HEK293 (cell line): ENCODE measurements around the gene SELENOP.

Source experiments
- CTCF ChIA-PET: fragments of 350-600 bp; formaldehyde crosslinking; extraction: SDS; loops from one replicate; lab custom pipeline; 2021; ENCODE audit warnings: antibody characterized with exemption; lab: Yijun Ruan, JAX
- POLR2A ChIA-PET: fragments of 300-600 bp; formaldehyde crosslinking; extraction: SDS; loops from one replicate; lab custom pipeline; 2020; ENCODE audit warnings: antibody characterized with exemption, inconsistent platforms; lab: Yijun Ruan, JAX
- H3K27ac ChIP-seq: fragments of 200-500 bp; sonication (Bioruptor generic); 2 replicates; pipeline ENCODE4 v1.5.1; 2014; ENCODE audit warnings: low read depth, low read length, control low read depth, inconsistent platforms; ENCODE audit errors: extremely low read depth
- H3K36me3 ChIP-seq, 2 experiments: fragments of 200-500 bp in 1 of 2; sonication (Bioruptor generic) in 1 of 2; 1 replicate in 1 of 2; 2 replicates in 1 of 2; pipeline ENCODE4 v1.5.1; 2014 to 2017; ENCODE audit warnings: inconsistent platforms in 2 of 2, low read length in 2 of 2; ENCODE audit not compliant: control insufficient read depth in 2 of 2, insufficient read depth in 1 of 2
- H3K4me1 ChIP-seq: fragments of 200-500 bp; sonication (Bioruptor generic); 2 replicates; pipeline ENCODE4 v1.5.1; 2014; ENCODE audit warnings: mild to moderate bottlenecking, low read length, inconsistent platforms; ENCODE audit not compliant: control insufficient read depth, insufficient read depth
- H3K4me3 ChIP-seq: 2 replicates; pipeline ENCODE4 v1.5.1; 2011; ENCODE audit warnings: low read depth, mild to moderate bottlenecking, control low read depth, low read length, moderate library complexity
- H3K9me3 ChIP-seq: fragments of 200-500 bp; sonication (Bioruptor generic); 2 replicates; pipeline ENCODE4 v1.5.1; 2014; ENCODE audit warnings: low read depth, low read length, inconsistent platforms; ENCODE audit not compliant: control insufficient read depth, insufficient read depth
- EGR2 ChIP-seq: fragments of 450-650 bp; formaldehyde crosslinking; IDR thresholded peaks from 2 replicates; pipeline ENCODE4 v1.5.1; 2016; ENCODE audit warnings: low read depth, missing biosample characterization, missing genetic modification characterization
- SALL2 ChIP-seq: fragments of 450-650 bp; formaldehyde crosslinking; IDR thresholded peaks from 2 replicates; pipeline ENCODE4 v1.5.0; 2017; ENCODE audit warnings: missing biosample characterization, mild to moderate bottlenecking, missing genetic modification characterization, borderline replicate concordance
- ZNF146 ChIP-seq: fragments of 450-650 bp; formaldehyde crosslinking; IDR thresholded peaks from 2 replicates; pipeline ENCODE4 v1.5.1; 2016; ENCODE audit warnings: missing biosample characterization, missing genetic modification characterization
- ZNF2 ChIP-seq: fragments of 450-650 bp; formaldehyde crosslinking; IDR thresholded peaks from 2 replicates; pipeline ENCODE4 v1.5.1; 2016; ENCODE audit warnings: missing biosample characterization, missing genetic modification characterization
- ZNF350 ChIP-seq: fragments of 450-650 bp; formaldehyde crosslinking; IDR thresholded peaks from 2 replicates; pipeline ENCODE4 v1.5.0; 2017; ENCODE audit warnings: missing biosample characterization, mild to moderate bottlenecking, missing genetic modification characterization
- ZNF433 ChIP-seq: fragments of 450-650 bp; formaldehyde crosslinking; IDR thresholded peaks from 2 replicates; pipeline ENCODE4 v1.5.1; 2016; ENCODE audit warnings: missing biosample characterization, missing genetic modification characterization, low read depth
- ZNF521 ChIP-seq: fragments of 450-650 bp; formaldehyde crosslinking; IDR thresholded peaks from 2 replicates; pipeline ENCODE4 v1.5.1; 2017; ENCODE audit warnings: missing biosample characterization, mild to moderate bottlenecking, missing genetic modification characterization
- ZNF677 ChIP-seq: fragments of 450-650 bp; IDR thresholded peaks from 2 replicates; pipeline ENCODE4 v1.5.0; 2018; ENCODE audit warnings: missing biosample characterization, mild to moderate bottlenecking, missing genetic modification characterization, moderate library complexity
- ZXDB ChIP-seq: fragments of 450-650 bp; formaldehyde crosslinking; IDR thresholded peaks from 2 replicates; pipeline ENCODE4 v1.5.1; 2016; ENCODE audit warnings: missing biosample characterization, missing genetic modification characterization
- TF ChIP-seq, protein P1 (sequence below): fragments of 450-650 bp; formaldehyde crosslinking; IDR thresholded peaks from 2 replicates; pipeline ENCODE4 v1.5.1; 2016; ENCODE audit warnings: missing biosample characterization, missing genetic modification characterization
- TF ChIP-seq, protein P2 (sequence below): fragments of 450-650 bp; formaldehyde crosslinking; IDR thresholded peaks from 2 replicates; pipeline ENCODE4 v1.5.1; 2017; ENCODE audit warnings: missing biosample characterization, missing genetic modification characterization
- TF ChIP-seq, protein P3 (sequence below): fragments of 450-650 bp; formaldehyde crosslinking; IDR thresholded peaks from 2 replicates; pipeline ENCODE4 v1.5.1; 2016; ENCODE audit warnings: missing biosample characterization, missing genetic modification characterization, borderline replicate concordance
- TF ChIP-seq, protein P4 (sequence below): fragments of 450-650 bp; formaldehyde crosslinking; IDR thresholded peaks from 2 replicates; pipeline ENCODE4 v1.5.1; 2017; ENCODE audit warnings: missing biosample characterization, missing genetic modification characterization
- TF ChIP-seq, protein P5 (sequence below): fragments of 450-650 bp; formaldehyde crosslinking; IDR thresholded peaks from 2 replicates; pipeline ENCODE4 v1.5.1; 2016; ENCODE audit warnings: missing biosample characterization, missing genetic modification characterization

Gene SELENOP

DNA sequence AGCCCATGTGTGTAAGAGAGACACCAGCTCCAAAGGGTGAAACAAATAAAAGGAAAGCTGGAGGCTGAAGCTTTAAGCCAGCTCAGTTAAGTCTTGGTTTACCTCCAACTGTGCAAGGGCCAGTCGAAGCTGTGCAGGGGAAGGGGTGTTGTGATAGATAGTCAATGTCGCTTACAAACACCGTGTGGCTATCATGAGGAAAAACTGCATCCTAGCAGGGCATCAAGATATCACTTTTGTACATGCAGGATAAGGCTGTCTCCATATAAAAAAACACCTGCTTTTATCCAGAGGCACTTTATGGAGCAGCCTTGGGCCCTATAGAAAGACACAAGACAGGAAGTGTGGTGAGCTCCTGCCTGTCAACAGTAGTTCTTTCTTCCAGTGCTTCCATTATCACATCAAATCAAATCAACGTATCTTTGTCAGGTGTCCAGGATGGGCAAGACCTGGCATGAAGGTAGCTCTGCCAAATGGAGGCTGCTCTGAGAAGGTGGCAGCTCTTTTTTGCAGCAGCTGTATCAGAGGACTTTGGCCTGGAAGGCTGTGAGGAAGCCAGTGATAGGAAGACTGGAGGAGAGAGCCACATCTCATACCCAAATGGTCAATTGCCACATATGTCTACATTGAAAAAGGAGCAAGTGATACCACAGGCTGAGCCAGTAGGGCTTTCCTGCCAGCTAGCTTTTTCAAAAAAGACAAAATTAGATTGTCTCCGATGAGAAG, 29.3 kb upstream of the SELENOP start:
- POLR2A ChIA-PET: no interaction called here
- Histone ChIP-seq H3K4me1 (0 out of 2 replicates have a peak, but pooled peaks cover 2% of the 10 kb centered on the region), H3K4me3 (no peak overlapping the region), H3K27ac (no peak overlapping the region), H3K9me3 (no peaks in the 10 kb centered on the region), H3K36me3 (no peaks in the 10 kb centered on the region)
- TF ChIP-seq ZNF146 (tag by site-specific recombination) (no peak), ZNF677 (tag by site-specific recombination) (no peak), ZNF350 (tag by site-specific recombination) (no peak), ZNF433 (tag by site-specific recombination) (no peak), SALL2 (tag by site-specific recombination) (no peak), ZXDB (no peak), ZNF2 (tag by site-specific recombination) (no peak)
- TF ChIP-seq, protein P1, sequence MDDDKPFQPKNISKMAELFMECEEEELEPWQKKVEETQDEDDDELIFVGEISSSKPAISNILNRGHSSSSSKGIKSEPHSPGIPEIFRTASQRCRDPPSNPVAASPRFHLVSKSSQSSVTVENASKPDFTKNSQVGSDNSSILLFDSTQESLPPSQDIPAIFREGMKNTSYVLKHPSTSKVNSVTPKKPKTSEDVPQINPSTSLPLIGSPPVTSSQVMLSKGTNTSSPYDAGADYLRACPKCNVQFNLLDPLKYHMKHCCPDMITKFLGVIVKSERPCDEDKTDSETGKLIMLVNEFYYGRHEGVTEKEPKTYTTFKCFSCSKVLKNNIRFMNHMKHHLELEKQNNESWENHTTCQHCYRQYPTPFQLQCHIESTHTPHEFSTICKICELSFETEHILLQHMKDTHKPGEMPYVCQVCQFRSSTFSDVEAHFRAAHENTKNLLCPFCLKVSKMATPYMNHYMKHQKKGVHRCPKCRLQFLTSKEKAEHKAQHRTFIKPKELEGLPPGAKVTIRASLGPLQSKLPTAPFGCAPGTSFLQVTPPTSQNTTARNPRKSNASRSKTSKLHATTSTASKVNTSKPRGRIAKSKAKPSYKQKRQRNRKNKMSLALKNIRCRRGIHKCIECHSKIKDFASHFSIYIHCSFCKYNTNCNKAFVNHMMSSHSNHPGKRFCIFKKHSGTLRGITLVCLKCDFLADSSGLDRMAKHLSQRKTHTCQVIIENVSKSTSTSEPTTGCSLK: no peak
- TF ChIP-seq, protein P2, sequence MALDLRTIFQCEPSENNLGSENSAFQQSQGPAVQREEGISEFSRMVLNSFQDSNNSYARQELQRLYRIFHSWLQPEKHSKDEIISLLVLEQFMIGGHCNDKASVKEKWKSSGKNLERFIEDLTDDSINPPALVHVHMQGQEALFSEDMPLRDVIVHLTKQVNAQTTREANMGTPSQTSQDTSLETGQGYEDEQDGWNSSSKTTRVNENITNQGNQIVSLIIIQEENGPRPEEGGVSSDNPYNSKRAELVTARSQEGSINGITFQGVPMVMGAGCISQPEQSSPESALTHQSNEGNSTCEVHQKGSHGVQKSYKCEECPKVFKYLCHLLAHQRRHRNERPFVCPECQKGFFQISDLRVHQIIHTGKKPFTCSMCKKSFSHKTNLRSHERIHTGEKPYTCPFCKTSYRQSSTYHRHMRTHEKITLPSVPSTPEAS (tag by site-specific recombination): no peak
- TF ChIP-seq, protein P3, sequence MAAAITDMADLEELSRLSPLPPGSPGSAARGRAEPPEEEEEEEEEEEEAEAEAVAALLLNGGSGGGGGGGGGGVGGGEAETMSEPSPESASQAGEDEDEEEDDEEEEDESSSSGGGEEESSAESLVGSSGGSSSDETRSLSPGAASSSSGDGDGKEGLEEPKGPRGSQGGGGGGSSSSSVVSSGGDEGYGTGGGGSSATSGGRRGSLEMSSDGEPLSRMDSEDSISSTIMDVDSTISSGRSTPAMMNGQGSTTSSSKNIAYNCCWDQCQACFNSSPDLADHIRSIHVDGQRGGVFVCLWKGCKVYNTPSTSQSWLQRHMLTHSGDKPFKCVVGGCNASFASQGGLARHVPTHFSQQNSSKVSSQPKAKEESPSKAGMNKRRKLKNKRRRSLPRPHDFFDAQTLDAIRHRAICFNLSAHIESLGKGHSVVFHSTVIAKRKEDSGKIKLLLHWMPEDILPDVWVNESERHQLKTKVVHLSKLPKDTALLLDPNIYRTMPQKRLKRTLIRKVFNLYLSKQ (tag by site-specific recombination): no peak
- TF ChIP-seq, protein P4, sequence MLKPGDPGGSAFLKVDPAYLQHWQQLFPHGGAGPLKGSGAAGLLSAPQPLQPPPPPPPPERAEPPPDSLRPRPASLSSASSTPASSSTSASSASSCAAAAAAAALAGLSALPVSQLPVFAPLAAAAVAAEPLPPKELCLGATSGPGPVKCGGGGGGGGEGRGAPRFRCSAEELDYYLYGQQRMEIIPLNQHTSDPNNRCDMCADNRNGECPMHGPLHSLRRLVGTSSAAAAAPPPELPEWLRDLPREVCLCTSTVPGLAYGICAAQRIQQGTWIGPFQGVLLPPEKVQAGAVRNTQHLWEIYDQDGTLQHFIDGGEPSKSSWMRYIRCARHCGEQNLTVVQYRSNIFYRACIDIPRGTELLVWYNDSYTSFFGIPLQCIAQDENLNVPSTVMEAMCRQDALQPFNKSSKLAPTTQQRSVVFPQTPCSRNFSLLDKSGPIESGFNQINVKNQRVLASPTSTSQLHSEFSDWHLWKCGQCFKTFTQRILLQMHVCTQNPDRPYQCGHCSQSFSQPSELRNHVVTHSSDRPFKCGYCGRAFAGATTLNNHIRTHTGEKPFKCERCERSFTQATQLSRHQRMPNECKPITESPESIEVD (tag by site-specific recombination): no peak
- TF ChIP-seq, protein P5, sequence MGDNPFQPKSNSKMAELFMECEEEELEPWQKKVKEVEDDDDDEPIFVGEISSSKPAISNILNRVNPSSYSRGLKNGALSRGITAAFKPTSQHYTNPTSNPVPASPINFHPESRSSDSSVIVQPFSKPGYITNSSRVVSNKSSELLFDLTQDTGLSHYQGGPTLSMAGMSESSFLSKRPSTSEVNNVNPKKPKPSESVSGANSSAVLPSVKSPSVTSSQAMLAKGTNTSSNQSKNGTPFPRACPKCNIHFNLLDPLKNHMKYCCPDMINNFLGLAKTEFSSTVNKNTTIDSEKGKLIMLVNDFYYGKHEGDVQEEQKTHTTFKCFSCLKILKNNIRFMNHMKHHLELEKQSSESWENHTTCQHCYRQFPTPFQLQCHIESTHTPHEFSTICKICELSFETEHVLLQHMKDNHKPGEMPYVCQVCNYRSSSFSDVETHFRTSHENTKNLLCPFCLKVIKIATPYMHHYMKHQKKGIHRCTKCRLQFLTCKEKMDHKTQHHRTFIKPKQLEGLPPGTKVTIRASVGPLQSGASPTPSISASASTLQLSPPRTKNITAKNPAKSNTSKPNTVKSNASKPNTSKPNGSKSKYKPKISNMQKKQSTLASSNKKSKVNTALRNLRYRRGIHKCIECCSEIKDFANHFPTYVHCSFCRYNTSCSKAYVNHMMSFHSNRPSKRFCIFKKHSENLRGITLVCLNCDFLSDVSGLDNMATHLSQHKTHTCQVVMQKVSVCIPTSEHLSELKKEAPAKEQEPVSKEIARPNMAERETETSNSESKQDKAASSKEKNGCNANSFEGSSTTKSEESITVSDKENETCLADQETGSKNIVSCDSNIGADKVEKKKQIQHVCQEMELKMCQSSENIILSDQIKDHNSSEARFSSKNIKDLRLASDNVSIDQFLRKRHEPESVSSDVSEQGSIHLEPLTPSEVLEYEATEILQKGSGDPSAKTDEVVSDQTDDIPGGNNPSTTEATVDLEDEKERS (tag by site-specific recombination): no peak
- CTCF ChIA-PET: interaction anchor here (0.6 to 1.3 kb wide), 3 partner anchors 15 to 889 kb away, joined by 3 to 6 read pairs (median 3); no protein-coding TSS in a partner anchor

DNA sequence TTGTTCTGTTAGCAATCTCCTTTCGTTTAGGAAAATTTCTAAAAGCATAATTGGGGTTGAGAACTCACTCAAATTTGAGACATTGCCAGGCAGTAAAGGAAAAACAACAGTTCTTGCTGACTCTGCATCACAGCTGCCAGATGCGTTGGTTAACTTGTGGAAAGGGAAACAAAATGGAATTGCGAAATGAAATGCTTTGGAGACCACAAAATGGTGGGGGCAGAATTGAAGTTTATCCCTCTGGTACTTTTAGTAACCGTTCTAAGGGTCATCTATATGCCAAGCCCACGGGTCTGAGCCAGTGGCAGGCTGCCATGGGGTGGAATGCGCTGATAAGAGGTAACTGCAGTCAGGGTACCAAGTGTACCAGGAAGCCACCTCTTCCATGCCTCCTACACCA, 28.6 kb upstream of the SELENOP start:
- no peak overlapping the region for H3K4me3 ChIP-seq
- 0 out of 2 replicates have a peak, but pooled peaks cover 2% of the 10 kb centered on the region for H3K4me1 ChIP-seq
- no peaks in the 10 kb centered on the region for H3K36me3 ChIP-seq
- H3K27ac ChIP-seq: no peak overlapping the region
- POLR2A ChIA-PET: no interaction called here
- CTCF ChIA-PET: interaction anchor here (1.2 to 1.3 kb wide), 2 partner anchors 16 to 49 kb away, joined by 3 to 6 read pairs; no protein-coding TSS in a partner anchor
- H3K9me3 ChIP-seq: no peaks in the 10 kb centered on the region
- no peak for TF ChIP-seq ZNF521 (tag by site-specific recombination)
- peak; percentile 39; the same call in 1 of the 2 replicates for TF ChIP-seq EGR2 (tag by site-specific recombination)
